Stromal cell of bone marrow (primary cell): ENCODE data around the gene SLAMF1.
"Not testable (repeated sequence)": the region's sequence is repeated elsewhere in the genome, so short reads cannot be mapped to it uniquely, and the experiment has no call there.

ENCODE experiments used
- DNase-seq: peaks from one replicate; pipeline ENCODE4 v3.0.0-alpha.2; 2012; ENCODE audit warnings: low read depth

Gene SLAMF1

GRCh38 chr1:160665330-160666078 lies 18.7 kb upstream of the SLAMF1 start:
- DNase-seq, result no peak

GRCh38 chr1:160664573-160665051 lies 17.8 kb upstream of the SLAMF1 start:
- no peak for DNase-seq

- DNase-seq, result no peak
Measured at GRCh38 chr1:160662910-160663309, 16.1 kb upstream of the SLAMF1 start.

- DNase-seq, result no peak
Measured at GRCh38 chr1:160659566-160659965, 12.7 kb upstream of the SLAMF1 start.

GRCh38 chr1:160658814-160659193 lies 12.0 kb upstream of the SLAMF1 start:
- no peak for DNase-seq

- no peak for DNase-seq
Measured at GRCh38 chr1:160658162-160658813, 11.4 kb upstream of the SLAMF1 start.

GRCh38 chr1:160657250-160657781 lies 10.5 kb upstream of the SLAMF1 start:
- no peak for DNase-seq

GRCh38 chr1:160656737-160657136 lies 9.9 kb upstream of the SLAMF1 start:
- no peak for DNase-seq

- DNase-seq, result no peak
Measured at GRCh38 chr1:160653620-160654016, 6.8 kb upstream of the SLAMF1 start.

GRCh38 chr1:160652924-160653619 lies 6.2 kb upstream of the SLAMF1 start:
- DNase-seq, result no peak

- not testable (repeated sequence) for DNase-seq
Measured at GRCh38 chr1:160652065-160652641, 5.3 kb upstream of the SLAMF1 start.

GRCh38 chr1:160651433-160652064 lies 4.7 kb upstream of the SLAMF1 start:
- DNase-seq, result no peak

- DNase-seq, result no peak
Measured at GRCh38 chr1:160647329-160647720, 481 bp upstream of the SLAMF1 start.

GRCh38 chr1:160646180-160646579 lies 664 bp downstream of the SLAMF1 start:
- no peak for DNase-seq

- DNase-seq, result no peak
Measured at GRCh38 chr1:160645386-160646130, 1.3 kb downstream of the SLAMF1 start.

GRCh38 chr1:160644399-160644798 lies 2.4 kb downstream of the SLAMF1 start:
- DNase-seq, result no peak

GRCh38 chr1:160643138-160643537 lies 3.7 kb downstream of the SLAMF1 start:
- DNase-seq, result no peak

GRCh38 chr1:160642281-160642644 lies 4.6 kb downstream of the SLAMF1 start:
- DNase-seq, result no peak

GRCh38 chr1:160641323-160642280 lies 5.2 kb downstream of the SLAMF1 start:
- DNase-seq, result no peak
